OCI-LY1 (cell line): ENCODE data around the gene LPAR3.

ENCODE experiments used
- H2AFZ ChIP-seq: fragments of 200-600 bp; sonication (generic), shearing (Covaris generic); 2 replicates; pipeline ENCODE4 v1.6.0; 2014; ENCODE audit warnings: antibody characterized with exemption, mild to moderate bottlenecking, low read length
- H3F3A ChIP-seq: fragments of 200-600 bp; sonication (generic), shearing (Covaris generic); 2 replicates; pipeline ENCODE4 v1.6.0; 2014; ENCODE audit warnings: mild to moderate bottlenecking, antibody characterized with exemption, low read length, moderate library complexity; ENCODE audit not compliant: insufficient read depth
- H3K27ac ChIP-seq: fragments of 200-600 bp; sonication (generic); 2 replicates; pipeline ENCODE4 v1.5.1; 2014; ENCODE audit warnings: low read length, mixed run types, mild to moderate bottlenecking, low read depth; ENCODE audit not compliant: poor library complexity, severe bottlenecking
- H3K27me3 ChIP-seq: fragments of 200-600 bp; sonication (generic); 2 replicates; pipeline ENCODE4 v1.6.0; 2014; ENCODE audit warnings: antibody characterized with exemption, mild to moderate bottlenecking, low read length, moderate library complexity; ENCODE audit not compliant: insufficient read depth
- H3K36me3 ChIP-seq: fragments of 200-600 bp; sonication (generic); 2 replicates; pipeline ENCODE4 v1.6.1; 2014; ENCODE audit warnings: mild to moderate bottlenecking, antibody characterized with exemption, low read length, moderate library complexity, mixed read lengths; ENCODE audit not compliant: insufficient read depth
- H3K4me1 ChIP-seq: fragments of 200-600 bp; sonication (generic); 2 replicates; pipeline ENCODE4 v1.5.1; 2014; ENCODE audit warnings: mild to moderate bottlenecking, low read length, moderate library complexity; ENCODE audit not compliant: insufficient read depth, severe bottlenecking
- H3K4me2 ChIP-seq: fragments of 200-600 bp; sonication (generic), shearing (Covaris generic); 2 replicates; pipeline ENCODE4 v1.6.1; 2014; ENCODE audit warnings: low read length
- H3K4me3 ChIP-seq: fragments of 200-600 bp; sonication (generic); 2 replicates; pipeline ENCODE4 v1.5.1; 2014; ENCODE audit warnings: low read length, low read depth, mild to moderate bottlenecking, mixed read lengths; ENCODE audit not compliant: poor library complexity, severe bottlenecking
- H3K79me2 ChIP-seq: fragments of 200-600 bp; shearing (Covaris generic); 2 replicates; pipeline ENCODE4 v1.6.1; 2016; ENCODE audit warnings: mixed run types, low read length, mixed read lengths; ENCODE audit not compliant: insufficient read depth
- H3K9ac ChIP-seq: fragments of 200-600 bp; sonication (generic), shearing (Covaris generic); 2 replicates; pipeline ENCODE4 v1.6.1; 2014; ENCODE audit warnings: mild to moderate bottlenecking, low read length, mixed read lengths
- H3K9me2 ChIP-seq: fragments of 200-600 bp; sonication (generic), shearing (Covaris generic); 2 replicates; pipeline ENCODE4 v1.6.1; 2014; ENCODE audit warnings: low read depth, mild to moderate bottlenecking, low read length, mixed read lengths
- H3K9me3 ChIP-seq: fragments of 200-600 bp; shearing (Covaris generic); 2 replicates; pipeline ENCODE4 v1.6.1; 2014; ENCODE audit warnings: low read length, mixed read lengths
- H4K20me1 ChIP-seq: fragments of 200-600 bp; sonication (generic), shearing (Covaris generic); 2 replicates; pipeline ENCODE4 v1.6.0; 2016; ENCODE audit warnings: mild to moderate bottlenecking, low read length; ENCODE audit not compliant: insufficient read depth
- CTCF ChIP-seq: fragments of 200-600 bp; sonication (generic), shearing (Covaris generic); IDR thresholded peaks from 2 replicates; pipeline ENCODE4 v1.5.1; 2017; ENCODE audit warnings: mild to moderate bottlenecking, antibody characterized with exemption, low read length, moderate library complexity, mixed read lengths
- EZH2 ChIP-seq: fragments of 200-600 bp; sonication (generic), shearing (Covaris generic); IDR thresholded peaks from 2 replicates; pipeline ENCODE4 v1.8.0; 2017; ENCODE audit warnings: borderline replicate concordance, mixed run types, mild to moderate bottlenecking, antibody characterized with exemption, low read length, moderate library complexity, mixed read lengths

LPAR3 gene

GRCh38 chr1:84833194-84833593 is 59.8 kb downstream of the LPAR3 start:
- H3K36me3 ChIP-seq, result no peaks in the 10 kb centered on the region
- no peak overlapping the region for H3K4me2 ChIP-seq

GRCh38 chr1:84830136-84830535 is 62.9 kb downstream of the LPAR3 start:
- Histone ChIP-seq H3K27ac (no peak overlapping the region), H3K9ac (no peak overlapping the region), H3K27me3 (no peaks in the 10 kb centered on the region; the same call in 1 of the 2 replicates), H3K79me2 (no peaks in the 10 kb centered on the region), H3K9me3 (no peaks in the 10 kb centered on the region), H3K4me1 (no peaks in the 10 kb centered on the region), H4K20me1 (no peaks in the 10 kb centered on the region), H3F3A (no peaks in the 10 kb centered on the region), H3K9me2 (no peaks in the 10 kb centered on the region), H3K36me3 (no peaks in the 10 kb centered on the region), H3K4me3 (no peak overlapping the region), H3K4me2 (no peak overlapping the region), H2AFZ (no peak overlapping the region)
- no peak for TF ChIP-seq CTCF

More at GRCh38 chr1:84833194-84833593, 59.8 kb downstream of the LPAR3 start:
- Histone ChIP-seq H3K4me1 (no peaks in the 10 kb centered on the region), H3K4me3 (no peak overlapping the region), H4K20me1 (no peaks in the 10 kb centered on the region), H3K27ac (no peak overlapping the region), H3K9ac (no peak overlapping the region), H3K9me3 (no peaks in the 10 kb centered on the region), H2AFZ (no peak overlapping the region), H3K27me3 (no peaks in the 10 kb centered on the region), H3K79me2 (no peaks in the 10 kb centered on the region), H3K9me2 (no peaks in the 10 kb centered on the region), H3F3A (no peaks in the 10 kb centered on the region)
- TF ChIP-seq CTCF, result no peak
- no peak for TF ChIP-seq EZH2

DNA sequence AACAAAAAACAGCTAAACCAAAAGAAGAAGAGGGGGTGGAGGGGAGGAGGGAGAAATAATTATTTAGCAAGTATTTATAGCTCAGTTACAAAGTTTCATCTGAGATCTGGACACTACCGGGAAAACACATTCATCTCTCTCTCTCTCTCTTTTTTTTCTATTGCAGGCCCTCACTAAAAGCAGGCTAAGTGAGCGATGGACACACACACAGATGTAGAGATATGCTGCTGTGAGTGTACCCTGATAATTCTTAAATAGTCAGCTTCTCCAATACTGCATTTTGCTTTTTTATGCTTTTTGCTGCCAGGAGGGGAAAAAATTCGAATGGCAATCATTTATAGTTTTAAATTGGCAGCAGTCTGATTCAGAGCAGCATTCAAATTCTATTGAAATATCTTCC is 65.0 kb downstream of the LPAR3 start:
- TF ChIP-seq CTCF (no peak), EZH2 (no peak)

More for the DNA sequence above, 65.0 kb downstream of the LPAR3 start:
- H3K4me2 ChIP-seq, result no peak overlapping the region
- no peaks in the 10 kb centered on the region for H4K20me1 ChIP-seq
- no peaks in the 10 kb centered on the region for H3F3A ChIP-seq
- no peaks in the 10 kb centered on the region for H3K36me3 ChIP-seq
- no peak overlapping the region for H2AFZ ChIP-seq
- no peaks in the 10 kb centered on the region; the same call in 1 of the 2 replicates for H3K27me3 ChIP-seq
- no peaks in the 10 kb centered on the region for H3K79me2 ChIP-seq
- H3K9me2 ChIP-seq, result no peaks in the 10 kb centered on the region
- H3K9ac ChIP-seq, result no peak overlapping the region
- H3K4me3 ChIP-seq, result no peak overlapping the region
- no peaks in the 10 kb centered on the region for H3K9me3 ChIP-seq
- H3K4me1 ChIP-seq, result no peaks in the 10 kb centered on the region
- no peak overlapping the region for H3K27ac ChIP-seq
